Superior temporal gyrus (tissue), 1 donor: Measurements from ENCODE around the gene WDFY4.
A peak's percentile ranks its signal among the peaks of the same experiment; 100 is the strongest.

Experiments
- DNase-seq: peaks from one replicate; pipeline ENCODE4 v3.0.0-alpha.2; 2016; ENCODE audit errors: extremely low spot score

Gene WDFY4

GRCh38 chr10:48655411-48656240 lies 29.0 kb upstream of the WDFY4 start:
- DNase-seq, result no peak

- DNase-seq, result peak; percentile 85
Measured at GRCh38 chr10:48656241-48656913, 28.3 kb upstream of the WDFY4 start.

GRCh38 chr10:48656914-48657305 lies 27.8 kb upstream of the WDFY4 start:
- no peak for DNase-seq

- DNase-seq, result no peak
Measured at GRCh38 chr10:48657416-48657815, 27.3 kb upstream of the WDFY4 start.

GRCh38 chr10:48658243-48658974 lies 26.3 kb upstream of the WDFY4 start:
- DNase-seq, result peak; percentile 93

- no peak for DNase-seq
Measured at GRCh38 chr10:48658975-48659269, 25.8 kb upstream of the WDFY4 start.

- DNase-seq, result no peak
Measured at GRCh38 chr10:48659790-48660189, 24.9 kb upstream of the WDFY4 start.

- DNase-seq, result no peak
Measured at GRCh38 chr10:48661441-48661840, 23.2 kb upstream of the WDFY4 start.

- no peak for DNase-seq
Measured at GRCh38 chr10:48667960-48668590, 16.6 kb upstream of the WDFY4 start.

GRCh38 chr10:48670978-48671913 lies 13.4 kb upstream of the WDFY4 start:
- no peak for DNase-seq

GRCh38 chr10:48671914-48672595 lies 12.6 kb upstream of the WDFY4 start:
- no peak for DNase-seq

GRCh38 chr10:48672596-48673265 lies 11.9 kb upstream of the WDFY4 start:
- DNase-seq, result no peak

GRCh38 chr10:48677625-48678024 lies 7.0 kb upstream of the WDFY4 start:
- no peak for DNase-seq

- DNase-seq, result no peak
Measured at GRCh38 chr10:48678041-48678440, 6.6 kb upstream of the WDFY4 start.

GRCh38 chr10:48681740-48682139 lies 2.9 kb upstream of the WDFY4 start:
- DNase-seq, result no peak

GRCh38 chr10:48682265-48682664 lies 2.4 kb upstream of the WDFY4 start:
- no peak for DNase-seq

GRCh38 chr10:48683424-48683823 lies 1.2 kb upstream of the WDFY4 start:
- DNase-seq, result no peak

GRCh38 chr10:48683868-48684267 lies 805 bp upstream of the WDFY4 start:
- DNase-seq, result no peak

- DNase-seq, result no peak
Measured at GRCh38 chr10:48684463-48684791, 246 bp upstream of the WDFY4 start.

- DNase-seq, result no peak
Measured at GRCh38 chr10:48685731-48686130, 1.1 kb downstream of the WDFY4 start.
